ENCODE measurements around the gene EFNB1. TPM values are rescaled to one million over a fixed set of nuclear protein-coding genes. Genes with fewer than 3 reads are reported as not detected.

EFNB1 gene
- total and polyA plus RNA-seq, 7 donors: 8.9 to 14.9 (median 11.2) TPM

- Histone ChIP-seq H3K9me3 (no peaks in the 10 kb centered on the region), H3K27me3 (ENCODE audit: insufficient read depth in 3 of 3, low read length in 2 of 3) (peaks cover 0 to 11% (median 0%) of the 10 kb centered on the region in 3 donors), H3K27ac (no peak overlapping the region), H3K36me3 (ENCODE audit: insufficient read depth in 1 of 2, low read depth in 1 of 2) (no peaks in the 10 kb centered on the region), H3K4me1 (no peaks in the 10 kb centered on the region), H3K4me3 (no peak overlapping the region)
- intact Hi-C loops (cut with DNase I): no loop called here
- ATAC-seq (no peak), DNase-seq (no peak)
- WGBS, 3 donors: 53 to 98% (median 83%) methylated on average over 5 of the region's 5 CpGs
- TF ChIP-seq CTCF (IDR thresholded peaks at IDR 0.05): no peak
Observed at GRCh38 chrX:68881911-68882310, 53.1 kb downstream of the EFNB1 start.

- H3K4me3 ChIP-seq: no peak overlapping the region
- H3K4me1 ChIP-seq: no peaks in the 10 kb centered on the region
- 61 to 87% (median 83%) methylated on average over 2 of the region's 2 CpGs for WGBS, 3 donors
- H3K27me3 ChIP-seq (ENCODE audit: insufficient read depth in 3 of 3, low read length in 2 of 3): peaks cover 0 to 27% (median 0%) of the 10 kb centered on the region in 3 donors
- intact Hi-C loops (cut with DNase I): no loop called here
- no peaks in the 10 kb centered on the region for H3K9me3 ChIP-seq
- H3K27ac ChIP-seq: no peak overlapping the region
- no peak for TF ChIP-seq CTCF (IDR thresholded peaks at IDR 0.05)
- no peaks in the 10 kb centered on the region for H3K36me3 ChIP-seq (ENCODE audit: insufficient read depth in 1 of 2, low read depth in 1 of 2)
- DNase-seq: no peak
- no peak for ATAC-seq
Observed at GRCh38 chrX:68883800-68884199, 55.0 kb downstream of the EFNB1 start.

GRCh38 chrX:68889249-68889648 lies 60.4 kb downstream of the EFNB1 start:
- intact Hi-C loops (cut with DNase I): no loop called here
- 84 to 97% (median 96%) methylated on average over 3 to 4 of the region's 4 CpGs for WGBS, 3 donors

More at GRCh38 chrX:68889249-68889648, 60.4 kb downstream of the EFNB1 start:
- H3K4me1 ChIP-seq: peaks cover 5% of the 10 kb centered on the region
- ATAC-seq (no peak), DNase-seq (no peak)
- no peaks in the 10 kb centered on the region for H3K36me3 ChIP-seq (ENCODE audit: insufficient read depth in 1 of 2, low read depth in 1 of 2)
- peaks cover 0 to 29% (median 0%) of the 10 kb centered on the region in 3 donors for H3K27me3 ChIP-seq (ENCODE audit: insufficient read depth in 3 of 3, low read length in 2 of 3)
- H3K27ac ChIP-seq: no peak overlapping the region
- H3K4me3 ChIP-seq: no peak overlapping the region
- no peaks in the 10 kb centered on the region for H3K9me3 ChIP-seq
- no peak for TF ChIP-seq CTCF (IDR thresholded peaks at IDR 0.05)

Other genes with a start within 250 kb of the EFNB1 start
- 10 to 100 TPM in 2 of 4 donors, 1 to 10 TPM in 2; 8.2 to 15.8 (median 11.5) TPM for gene STARD8, start 181.4 kb upstream of the EFNB1 start, total RNA-seq
- 10 to 100 TPM in 1 of 3 donors, 1 to 10 TPM in 2; 4.2 to 25.8 (median 5.0) TPM for gene STARD8, start 181.4 kb upstream of the EFNB1 start, polyA plus RNA-seq